GM12865 (cell line): Measurements from ENCODE around the gene ADGRD1.

Source experiments
- DNase-seq: peaks from one replicate; pipeline ENCODE4 v3.0.0; 2010; ENCODE audit warnings: low read depth
- H3K4me3 ChIP-seq: 2 replicates; pipeline ENCODE4 v1.5.1; 2011; ENCODE audit warnings: mild to moderate bottlenecking, low read depth, low read length, control low read depth
- CTCF ChIP-seq: IDR thresholded peaks from 2 replicates; pipeline ENCODE4 v1.5.1; 2011; ENCODE audit warnings: low read length, control low read depth, low read depth, inconsistent platforms; ENCODE audit not compliant: insufficient read depth; ENCODE audit errors: missing control alignments

The ADGRD1 gene

GRCh38 chr12:131113568-131114270 lies 160.0 kb downstream of the ADGRD1 start:
- no peak for DNase-seq
- H3K4me3 ChIP-seq: no peak overlapping the region
- TF ChIP-seq CTCF: no peak

DNA sequence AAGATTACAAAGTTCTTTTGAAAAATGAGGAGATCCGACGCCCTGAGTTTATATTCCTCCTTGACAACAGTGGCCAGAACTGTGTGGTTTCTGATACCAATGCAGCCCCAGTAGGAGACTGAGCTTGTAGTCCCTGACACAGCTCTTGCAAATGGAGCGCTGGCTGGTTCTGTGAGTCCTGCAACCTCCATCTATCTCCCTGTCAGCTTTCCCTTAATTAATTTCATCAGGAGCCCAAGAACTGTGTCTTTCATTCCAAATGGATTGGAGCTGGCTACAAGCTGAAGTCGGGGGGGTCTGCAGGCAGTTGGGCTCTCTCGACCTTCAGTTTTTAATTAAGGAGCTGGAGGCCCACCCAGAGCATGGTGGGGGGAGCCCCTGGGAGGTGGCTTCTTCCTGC lies 160.6 kb downstream of the ADGRD1 start:
- no peak for TF ChIP-seq CTCF
- no peak for DNase-seq
- H3K4me3 ChIP-seq: no peak overlapping the region

DNA sequence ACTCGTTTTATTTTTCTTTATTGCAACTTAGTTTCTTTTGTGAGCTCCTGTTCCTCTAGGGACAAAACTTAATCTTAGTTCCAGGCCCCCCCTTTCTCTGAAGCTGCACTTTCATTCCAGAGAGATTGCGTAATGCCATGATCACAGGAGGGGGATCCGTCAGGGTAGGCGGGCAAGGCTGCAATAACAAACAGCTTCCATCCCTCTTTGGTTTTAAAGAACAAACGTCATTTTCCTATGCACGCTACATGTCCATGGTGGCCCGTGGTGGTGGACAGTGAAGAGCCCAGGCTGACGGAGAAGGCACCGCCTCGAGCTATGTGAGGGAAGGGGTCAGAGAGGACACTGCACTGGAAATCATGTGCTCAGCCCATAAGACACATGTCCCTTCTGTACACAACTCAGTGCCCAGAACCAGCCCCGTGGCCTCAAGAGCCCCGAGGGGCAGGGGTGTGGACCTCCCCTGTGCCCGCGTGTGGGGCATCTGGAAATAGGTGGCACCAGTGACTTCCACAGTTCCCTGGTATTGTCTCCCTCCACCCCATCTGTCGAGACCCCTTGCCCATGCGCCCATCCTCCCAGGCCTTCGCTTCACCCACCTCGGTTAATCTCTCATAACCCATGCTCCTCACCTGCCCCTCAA lies 161.4 kb downstream of the ADGRD1 start:
- no peak for DNase-seq
- TF ChIP-seq CTCF: no peak
- no peak overlapping the region for H3K4me3 ChIP-seq

GRCh38 chr12:131115766-131116467 lies 162.2 kb downstream of the ADGRD1 start:
- no peak for DNase-seq
- TF ChIP-seq CTCF: no peak
- H3K4me3 ChIP-seq: no peak overlapping the region

DNA sequence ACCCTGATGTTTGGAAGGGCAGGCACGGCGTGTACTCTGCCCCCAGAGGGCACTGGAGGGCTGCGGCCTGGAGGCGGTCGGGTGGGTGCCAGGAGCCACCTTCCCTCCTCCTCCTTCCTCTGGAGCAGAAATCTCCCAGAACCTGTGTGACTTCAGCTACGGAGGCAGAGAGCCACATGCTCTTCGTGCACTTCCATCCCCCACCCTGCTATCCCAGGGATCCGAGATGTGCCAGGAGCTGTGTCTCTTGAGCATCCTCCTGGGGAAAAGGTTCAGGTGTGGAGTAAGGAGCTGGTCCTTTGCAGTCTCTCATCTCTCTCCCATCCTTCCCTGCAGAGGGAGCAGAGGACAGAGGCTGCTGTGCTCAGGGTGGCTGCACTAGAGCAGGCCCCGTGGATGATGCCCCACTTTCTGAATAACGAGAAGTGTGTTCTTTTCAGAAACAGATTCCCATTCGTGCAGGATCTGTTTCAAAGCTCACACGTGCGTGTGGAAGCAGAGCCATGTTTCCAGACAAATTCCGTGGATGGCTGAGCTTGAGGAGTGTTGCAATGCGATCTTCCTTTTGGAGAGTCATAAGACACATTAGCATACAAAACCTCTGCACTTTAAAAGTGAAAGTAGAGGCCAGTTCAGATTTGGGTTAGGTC lies 162.9 kb downstream of the ADGRD1 start:
- no peak for DNase-seq
- no peak overlapping the region for H3K4me3 ChIP-seq
- peak; percentile 44 for TF ChIP-seq CTCF

- H3K4me3 ChIP-seq: no peak overlapping the region
- DNase-seq: no peak
- TF ChIP-seq CTCF: no peak
These were observed 163.9 kb downstream of the ADGRD1 start for GRCh38 chr12:131117438-131118245.
